HepG2 (cell line): ENCODE measurements around the gene TOMM6. TPM values are rescaled to one million over a fixed set of nuclear protein-coding genes. Genes with fewer than 3 reads are reported as not detected.
A peak's percentile ranks its signal among the peaks of the same experiment; 100 is the strongest.

Experiments used
- CHD4 ChIP-seq: fragments of 200-600 bp; sonication (generic); IDR thresholded peaks from 2 replicates; pipeline ENCODE4 v1.7.0; 2017; ENCODE audit warnings: mild to moderate bottlenecking, low read length, borderline replicate concordance
- ELF4 ChIP-seq: sonication (generic); formaldehyde crosslinking; IDR thresholded peaks from 2 replicates; pipeline ENCODE4 v1.5.0; 2020; ENCODE audit warnings: missing genetic modification reagents, mild to moderate bottlenecking, moderate library complexity, borderline replicate concordance
- GFI1 ChIP-seq: sonication (generic); formaldehyde crosslinking; IDR thresholded peaks from 2 replicates; pipeline ENCODE4 v1.5.0; 2020; ENCODE audit warnings: missing genetic modification reagents, mild to moderate bottlenecking, borderline replicate concordance
- GTF3A ChIP-seq: sonication (generic); formaldehyde crosslinking; conservative IDR thresholded peaks from 2 replicates; pipeline ENCODE4 v1.4.0; 2020; ENCODE audit warnings: mild to moderate bottlenecking, missing genetic modification reagents
- ISX ChIP-seq: sonication (generic); formaldehyde crosslinking; conservative IDR thresholded peaks from 2 replicates; pipeline ENCODE4 v1.5.0; 2020; ENCODE audit warnings: missing genetic modification reagents
- KDM1A ChIP-seq: IDR thresholded peaks from 2 replicates; pipeline ENCODE4 v1.6.1; 2016; ENCODE audit warnings: missing compliant biosample characterization
- MYC ChIP-seq: sonication (generic); formaldehyde crosslinking; IDR thresholded peaks from 2 replicates; pipeline ENCODE4 v1.9.0; 2021; ENCODE audit warnings: missing genetic modification reagents, borderline replicate concordance
- NFE2L1 ChIP-seq: sonication (generic); formaldehyde crosslinking; IDR thresholded peaks from 2 replicates; pipeline ENCODE4 v1.4.0; 2020; ENCODE audit warnings: missing genetic modification reagents, mild to moderate bottlenecking, borderline replicate concordance
- PRMT3 ChIP-seq: sonication (generic); formaldehyde crosslinking; IDR thresholded peaks from 2 replicates; pipeline ENCODE4 v1.8.1; 2022; ENCODE audit warnings: low read depth, mild to moderate bottlenecking, moderate library complexity, missing genetic modification reagents, borderline replicate concordance
- REL ChIP-seq: sonication (generic); formaldehyde crosslinking; conservative IDR thresholded peaks from 2 replicates; pipeline ENCODE4 v1.8.0; 2022; ENCODE audit warnings: mild to moderate bottlenecking, missing genetic modification reagents, moderate library complexity
- REXO4 ChIP-seq: sonication (generic); formaldehyde crosslinking; IDR thresholded peaks from 2 replicates; pipeline ENCODE4 v1.8.0; 2022; ENCODE audit warnings: missing genetic modification reagents, mild to moderate bottlenecking, borderline replicate concordance
- TOPORS ChIP-seq: sonication (generic); formaldehyde crosslinking; IDR thresholded peaks from 2 replicates; pipeline ENCODE4 v1.8.0; 2023; ENCODE audit warnings: mild to moderate bottlenecking, missing genetic modification reagents
- XRCC5 ChIP-seq: fragments of 200-400 bp; formaldehyde crosslinking; optimal IDR thresholded peaks from 2 replicates; pipeline ENCODE3; 2017; ENCODE audit warnings: mild to moderate bottlenecking, low read length
- ZNF180 ChIP-seq: sonication (generic); formaldehyde crosslinking; IDR thresholded peaks from 2 replicates; pipeline ENCODE4 v1.4.0; 2020; ENCODE audit warnings: low read depth, missing genetic modification reagents, borderline replicate concordance
- ZNF205 ChIP-seq: IDR thresholded peaks from 2 replicates; pipeline ENCODE4 v1.6.1; 2018; ENCODE audit warnings: missing biosample characterization, missing genetic modification reagents
- ZNF232 ChIP-seq: sonication (generic); formaldehyde crosslinking; IDR thresholded peaks from 2 replicates; pipeline ENCODE4 v1.4.0; 2020; ENCODE audit warnings: missing genetic modification reagents, borderline replicate concordance
- ZNF556 ChIP-seq: sonication (generic); formaldehyde crosslinking; IDR thresholded peaks from 2 replicates; pipeline ENCODE4 v1.4.0; 2020; ENCODE audit warnings: mild to moderate bottlenecking, missing genetic modification reagents, borderline replicate concordance
- ZNF790 ChIP-seq: sonication (generic); formaldehyde crosslinking; IDR thresholded peaks from 2 replicates; pipeline ENCODE4 v1.8.0; 2022; ENCODE audit warnings: missing genetic modification reagents, mild to moderate bottlenecking, borderline replicate concordance
- polyA plus RNA-seq, 8 experiments: library from polyadenylated mRNA; depleted of rRNA in 3 of 8; stranded (reverse) in 7 of 8; unstranded in 1 of 8; fragments of >200 nt; fragmentation: Illumina TruSeq in 4 of 8; extraction: Trizol in 4 of 8; gene quantifications; 2 replicates each; pipeline versions ENCODE4 v1.2.1 to v1.2.3, GENCODE V29; 2011 to 2016; ENCODE audit warnings: low read depth in 4 of 8, missing spikeins in 1 of 8, mixed read lengths in 1 of 8; ENCODE audit not compliant: insufficient read depth in 1 of 8
- total RNA-seq, 5 experiments: library from RNA; depleted of rRNA; stranded (reverse); fragments of >200 nt; fragmentation: Illumina TruSeq; extraction: Trizol; gene quantifications; 2 replicates each; pipeline ENCODE4 v1.2.3, GENCODE V29; 2016; ENCODE audit warnings: low read depth in 1 of 5
- TF ChIP-seq, protein P1 (sequence below): sonication (generic); formaldehyde crosslinking; IDR thresholded peaks from 2 replicates; pipeline ENCODE4 v1.4.0; 2020; ENCODE audit warnings: missing genetic modification reagents
- TF ChIP-seq, protein P2 (sequence below): sonication (generic); formaldehyde crosslinking; IDR thresholded peaks from 2 replicates; pipeline ENCODE4 v1.5.0; 2020; ENCODE audit warnings: missing genetic modification reagents, mild to moderate bottlenecking, borderline replicate concordance
- TF ChIP-seq, protein P3 (sequence below): sonication (generic); formaldehyde crosslinking; IDR thresholded peaks from 2 replicates; pipeline ENCODE4 v1.4.0; 2020; ENCODE audit warnings: missing genetic modification reagents
- TF ChIP-seq, protein P4 (sequence below): sonication (generic); formaldehyde crosslinking; IDR thresholded peaks from 2 replicates; pipeline ENCODE4 v1.5.1; 2020; ENCODE audit warnings: missing genetic modification reagents, mild to moderate bottlenecking, borderline replicate concordance
- TF ChIP-seq, protein P5 (sequence below): IDR thresholded peaks from 2 replicates; pipeline ENCODE4 v1.6.1; 2012; ENCODE audit warnings: inconsistent platforms

Gene TOMM6
- total and polyA plus RNA-seq, 2 of the 13 experiments (the other 11 are each of a cell fraction or from before 2014, with no cell fraction given): 320 to 321 TPM

DNA sequence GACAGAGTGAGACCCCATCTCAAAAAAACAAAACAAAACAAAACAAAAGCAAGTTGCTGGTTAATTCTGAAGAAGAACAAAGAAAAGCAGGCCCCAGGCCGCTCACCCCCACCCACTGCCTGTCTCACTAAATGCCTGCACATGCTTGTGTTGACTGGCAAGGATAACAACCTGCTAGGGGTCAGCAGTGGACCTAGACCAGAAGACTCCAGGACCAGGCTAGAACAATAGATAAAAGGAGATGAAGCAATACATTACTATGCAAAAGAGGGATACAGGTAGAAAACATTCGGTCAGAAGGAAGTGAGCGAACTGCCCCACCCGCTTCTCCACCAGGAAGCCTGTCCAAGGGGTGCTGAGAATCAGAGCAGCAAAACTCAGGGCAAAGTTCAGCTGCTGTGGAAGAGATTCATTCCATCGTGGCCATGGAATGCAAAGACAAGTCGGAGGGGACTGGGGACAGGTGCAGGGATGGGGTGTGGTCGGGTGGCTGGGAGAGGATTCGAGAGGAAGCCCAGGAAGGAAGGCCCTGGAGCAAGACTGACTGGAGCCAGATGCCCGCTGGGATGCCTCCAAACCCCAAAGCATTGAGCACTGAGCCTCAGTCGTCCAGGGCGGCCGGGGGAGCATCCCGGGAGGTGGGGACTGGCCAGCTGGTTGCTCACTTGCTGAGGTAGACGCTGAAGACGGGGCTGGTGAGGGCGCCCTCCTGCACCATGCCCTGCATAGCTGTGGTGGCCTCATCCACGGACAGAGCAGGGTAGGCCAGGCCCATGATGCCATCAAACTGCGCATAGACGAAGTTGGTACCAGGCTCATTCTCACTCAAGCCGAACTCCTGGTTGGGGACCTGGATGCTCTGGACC lies 45.6 kb upstream of the TOMM6 start (continued):
- TF ChIP-seq, protein P1, sequence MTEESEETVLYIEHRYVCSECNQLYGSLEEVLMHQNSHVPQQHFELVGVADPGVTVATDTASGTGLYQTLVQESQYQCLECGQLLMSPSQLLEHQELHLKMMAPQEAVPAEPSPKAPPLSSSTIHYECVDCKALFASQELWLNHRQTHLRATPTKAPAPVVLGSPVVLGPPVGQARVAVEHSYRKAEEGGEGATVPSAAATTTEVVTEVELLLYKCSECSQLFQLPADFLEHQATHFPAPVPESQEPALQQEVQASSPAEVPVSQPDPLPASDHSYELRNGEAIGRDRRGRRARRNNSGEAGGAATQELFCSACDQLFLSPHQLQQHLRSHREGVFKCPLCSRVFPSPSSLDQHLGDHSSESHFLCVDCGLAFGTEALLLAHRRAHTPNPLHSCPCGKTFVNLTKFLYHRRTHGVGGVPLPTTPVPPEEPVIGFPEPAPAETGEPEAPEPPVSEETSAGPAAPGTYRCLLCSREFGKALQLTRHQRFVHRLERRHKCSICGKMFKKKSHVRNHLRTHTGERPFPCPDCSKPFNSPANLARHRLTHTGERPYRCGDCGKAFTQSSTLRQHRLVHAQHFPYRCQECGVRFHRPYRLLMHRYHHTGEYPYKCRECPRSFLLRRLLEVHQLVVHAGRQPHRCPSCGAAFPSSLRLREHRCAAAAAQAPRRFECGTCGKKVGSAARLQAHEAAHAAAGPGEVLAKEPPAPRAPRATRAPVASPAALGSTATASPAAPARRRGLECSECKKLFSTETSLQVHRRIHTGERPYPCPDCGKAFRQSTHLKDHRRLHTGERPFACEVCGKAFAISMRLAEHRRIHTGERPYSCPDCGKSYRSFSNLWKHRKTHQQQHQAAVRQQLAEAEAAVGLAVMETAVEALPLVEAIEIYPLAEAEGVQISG (CRISPR knock-in tag): peak; percentile 57
- TF ChIP-seq XRCC5 (peak; percentile 73), ELF4 (CRISPR knock-in tag) (no peak), REXO4 (no peak), REL (CRISPR knock-in tag) (no peak), GFI1 (CRISPR knock-in tag) (peak; percentile 99), ZNF232 (CRISPR knock-in tag) (no peak), ZNF556 (CRISPR knock-in tag) (no peak), GTF3A (CRISPR knock-in tag) (no peak), PRMT3 (CRISPR knock-in tag) (no peak), ISX (no peak), KDM1A (peak; percentile 79), ZNF790 (CRISPR knock-in tag) (no peak), CHD4 (no peak), MYC (peak; percentile 74), ZNF205 (CRISPR knock-in tag) (no peak; the same call in 1 of the 2 replicates), NFE2L1 (CRISPR knock-in tag) (no peak), ZNF180 (CRISPR knock-in tag) (no peak), TOPORS (no peak; the same call in 1 of the 2 replicates)
- TF ChIP-seq, protein P2, sequence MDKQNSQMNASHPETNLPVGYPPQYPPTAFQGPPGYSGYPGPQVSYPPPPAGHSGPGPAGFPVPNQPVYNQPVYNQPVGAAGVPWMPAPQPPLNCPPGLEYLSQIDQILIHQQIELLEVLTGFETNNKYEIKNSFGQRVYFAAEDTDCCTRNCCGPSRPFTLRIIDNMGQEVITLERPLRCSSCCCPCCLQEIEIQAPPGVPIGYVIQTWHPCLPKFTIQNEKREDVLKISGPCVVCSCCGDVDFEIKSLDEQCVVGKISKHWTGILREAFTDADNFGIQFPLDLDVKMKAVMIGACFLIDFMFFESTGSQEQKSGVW (CRISPR knock-in tag): no peak
- TF ChIP-seq, protein P3, sequence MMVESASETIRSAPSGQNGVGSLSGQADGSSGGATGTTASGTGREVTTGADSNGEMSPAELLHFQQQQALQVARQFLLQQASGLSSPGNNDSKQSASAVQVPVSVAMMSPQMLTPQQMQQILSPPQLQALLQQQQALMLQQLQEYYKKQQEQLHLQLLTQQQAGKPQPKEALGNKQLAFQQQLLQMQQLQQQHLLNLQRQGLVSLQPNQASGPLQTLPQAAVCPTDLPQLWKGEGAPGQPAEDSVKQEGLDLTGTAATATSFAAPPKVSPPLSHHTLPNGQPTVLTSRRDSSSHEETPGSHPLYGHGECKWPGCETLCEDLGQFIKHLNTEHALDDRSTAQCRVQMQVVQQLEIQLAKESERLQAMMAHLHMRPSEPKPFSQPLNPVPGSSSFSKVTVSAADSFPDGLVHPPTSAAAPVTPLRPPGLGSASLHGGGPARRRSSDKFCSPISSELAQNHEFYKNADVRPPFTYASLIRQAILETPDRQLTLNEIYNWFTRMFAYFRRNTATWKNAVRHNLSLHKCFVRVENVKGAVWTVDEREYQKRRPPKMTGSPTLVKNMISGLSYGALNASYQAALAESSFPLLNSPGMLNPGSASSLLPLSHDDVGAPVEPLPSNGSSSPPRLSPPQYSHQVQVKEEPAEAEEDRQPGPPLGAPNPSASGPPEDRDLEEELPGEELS: peak; percentile 84; the same call in 1 of the 2 replicates
- TF ChIP-seq, protein P4, sequence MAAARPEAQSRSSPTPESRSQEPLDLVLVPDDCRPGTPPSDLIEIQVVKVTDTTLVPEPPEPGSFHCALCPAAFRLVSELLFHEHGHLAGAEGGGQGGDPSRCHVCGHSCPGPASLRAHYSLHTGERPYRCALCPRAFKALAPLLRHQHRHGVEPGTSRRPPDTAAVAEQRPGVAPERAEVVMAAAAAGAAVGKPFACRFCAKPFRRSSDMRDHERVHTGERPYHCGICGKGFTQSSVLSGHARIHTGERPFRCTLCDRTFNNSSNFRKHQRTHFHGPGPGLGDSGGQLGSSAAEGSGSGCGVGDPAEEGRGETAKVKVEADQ: no peak
- TF ChIP-seq, protein P5, sequence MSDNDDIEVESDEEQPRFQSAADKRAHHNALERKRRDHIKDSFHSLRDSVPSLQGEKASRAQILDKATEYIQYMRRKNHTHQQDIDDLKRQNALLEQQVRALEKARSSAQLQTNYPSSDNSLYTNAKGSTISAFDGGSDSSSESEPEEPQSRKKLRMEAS: peak; percentile 56
